Endothelial cell (in vitro differentiated cells): ENCODE measurements around the gene VSIR. TPM values are rescaled to one million over a fixed set of nuclear protein-coding genes. Genes with fewer than 3 reads are reported as not detected.

Experiments
- DNase-seq: peaks from one replicate; pipeline ENCODE4 v3.0.0; 2021; ENCODE audit warnings: low spot score
- H3K27ac Mint-ChIP-seq: one replicate; pipeline ENCODE4 v1.8.0; 2021; ENCODE audit warnings: mixed read lengths, inconsistent platforms; ENCODE audit not compliant: unreplicated experiment
- H3K27me3 Mint-ChIP-seq: one replicate; pipeline ENCODE4 v1.8.0; 2021; ENCODE audit warnings: mild to moderate bottlenecking, moderate library complexity, mixed read lengths, inconsistent platforms; ENCODE audit not compliant: unreplicated experiment
- H3K36me3 Mint-ChIP-seq: one replicate; pipeline ENCODE4 v1.8.0; 2021; ENCODE audit warnings: mild to moderate bottlenecking, low read depth, mixed read lengths, inconsistent platforms; ENCODE audit not compliant: unreplicated experiment
- H3K4me1 Mint-ChIP-seq: one replicate; pipeline ENCODE4 v1.8.0; 2021; ENCODE audit warnings: mild to moderate bottlenecking, mixed read lengths, inconsistent platforms; ENCODE audit not compliant: unreplicated experiment
- H3K4me3 Mint-ChIP-seq: one replicate; pipeline ENCODE4 v1.8.0; 2021; ENCODE audit warnings: mild to moderate bottlenecking, mixed read lengths, inconsistent platforms; ENCODE audit not compliant: unreplicated experiment
- H3K9me3 Mint-ChIP-seq: one replicate; pipeline ENCODE4 v1.8.0; 2021; ENCODE audit warnings: mixed read lengths, inconsistent platforms; ENCODE audit not compliant: unreplicated experiment
- CTCF ChIP-seq: fragments of 200-600 bp; sonication (generic); IDR thresholded peaks from one replicate; pipeline ENCODE4 v1.5.0; 2021; ENCODE audit warnings: antibody characterized with exemption; ENCODE audit not compliant: unreplicated experiment
- total RNA-seq: library from RNA; stranded (reverse); fragmentation: NEBNext Ultra II Directional; extraction: Animal tissue kit (Norgen Biotek cat#: 25700); gene quantifications from one replicate; pipeline ENCODE4 v1.2.1, GENCODE V29; 2021; ENCODE audit not compliant: unreplicated experiment

Gene VSIR
- total RNA-seq, 1 donor from 2014 or later = 86.1 TPM

GRCh38 chr10:71816421-71816851 lies 43.1 kb upstream of the VSIR start:
- no peaks in the 10 kb centered on the region for H3K9me3 Mint-ChIP-seq
- peaks cover 3% of the 10 kb centered on the region for H3K4me1 Mint-ChIP-seq
- H3K36me3 Mint-ChIP-seq = peaks cover 53% of the 10 kb centered on the region
- no peak for TF ChIP-seq CTCF
- peaks cover 9% of the 10 kb centered on the region for H3K27me3 Mint-ChIP-seq
- DNase-seq = no peak
- H3K27ac Mint-ChIP-seq = no peak overlapping the region
- H3K4me3 Mint-ChIP-seq = peak overlapping the region; percentile 42

GRCh38 chr10:71815515-71816130 lies 42.3 kb upstream of the VSIR start:
- no peak for TF ChIP-seq CTCF
- no peaks in the 10 kb centered on the region for H3K4me1 Mint-ChIP-seq
- peaks cover 9% of the 10 kb centered on the region for H3K27me3 Mint-ChIP-seq
- DNase-seq = no peak
- no peak overlapping the region for H3K27ac Mint-ChIP-seq
- H3K9me3 Mint-ChIP-seq = no peaks in the 10 kb centered on the region
- peak overlapping the region; percentile 59 for H3K4me3 Mint-ChIP-seq
- peaks cover 48% of the 10 kb centered on the region for H3K36me3 Mint-ChIP-seq

GRCh38 chr10:71814922-71815411 lies 41.6 kb upstream of the VSIR start:
- Mint-ChIP-seq H3K4me1 (no peaks in the 10 kb centered on the region), H3K36me3 (peaks cover 46% of the 10 kb centered on the region), H3K27ac (no peak overlapping the region), H3K4me3 (no peak overlapping the region), H3K27me3 (peaks cover 9% of the 10 kb centered on the region), H3K9me3 (no peaks in the 10 kb centered on the region)
- no peak for DNase-seq
- no peak for TF ChIP-seq CTCF

GRCh38 chr10:71812913-71813590 lies 39.7 kb upstream of the VSIR start:
- no peak for TF ChIP-seq CTCF
- no peak overlapping the region for H3K27ac Mint-ChIP-seq

More at GRCh38 chr10:71812913-71813590, 39.7 kb upstream of the VSIR start:
- H3K4me3 Mint-ChIP-seq = no peak overlapping the region
- H3K4me1 Mint-ChIP-seq = no peaks in the 10 kb centered on the region
- no peak for DNase-seq
- no peaks in the 10 kb centered on the region for H3K9me3 Mint-ChIP-seq
- H3K27me3 Mint-ChIP-seq = peaks cover 8% of the 10 kb centered on the region
- H3K36me3 Mint-ChIP-seq = peaks cover 30% of the 10 kb centered on the region
